NCI-H82 treated with DMSO at 0.1 percent for 48 hours (cell line): Measurements from ENCODE around the gene ZNF396.

Source experiments
- DNase-seq: peaks from one replicate; lab custom pipeline; 2025; ENCODE audit not compliant: unreplicated experiment; lab: John Stamatoyannopoulos, UW

The ZNF396 gene

GRCh38 chr18:35386600-35387100, 9.5 kb upstream of the ZNF396 start:
- peak; percentile 27 for DNase-seq

- no peak for DNase-seq
These were observed 6.0 kb upstream of the ZNF396 start for GRCh38 chr18:35383136-35383535.

GRCh38 chr18:35379421-35379820, 2.3 kb upstream of the ZNF396 start:
- no peak for DNase-seq

DNA sequence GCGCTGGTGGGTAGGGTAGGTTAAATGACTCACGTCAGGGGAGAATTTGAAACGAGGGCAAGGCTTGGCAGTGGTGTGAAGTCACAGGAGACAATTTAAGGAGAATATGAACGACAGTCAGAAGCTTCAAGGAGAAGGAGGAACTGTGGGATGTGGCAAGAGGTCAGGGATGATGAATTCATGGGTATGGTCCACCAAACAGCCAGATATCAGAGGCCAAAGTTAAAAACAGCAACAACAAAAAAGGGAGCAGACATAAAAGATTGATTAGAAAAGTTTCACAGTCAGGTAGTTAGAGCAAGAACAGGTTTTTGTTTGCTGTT, 1.4 kb upstream of the ZNF396 start:
- DNase-seq = no peak

- no peak for DNase-seq
These were observed 887 bp upstream of the ZNF396 start for GRCh38 chr18:35377875-35378573.

- DNase-seq = no peak
These were observed 770 bp downstream of the ZNF396 start for GRCh38 chr18:35376393-35376741.

- DNase-seq = no peak
These were observed 2.4 kb downstream of the ZNF396 start for GRCh38 chr18:35374708-35375107.

GRCh38 chr18:35371412-35372195, 5.5 kb downstream of the ZNF396 start:
- DNase-seq = peak; percentile 55

DNA sequence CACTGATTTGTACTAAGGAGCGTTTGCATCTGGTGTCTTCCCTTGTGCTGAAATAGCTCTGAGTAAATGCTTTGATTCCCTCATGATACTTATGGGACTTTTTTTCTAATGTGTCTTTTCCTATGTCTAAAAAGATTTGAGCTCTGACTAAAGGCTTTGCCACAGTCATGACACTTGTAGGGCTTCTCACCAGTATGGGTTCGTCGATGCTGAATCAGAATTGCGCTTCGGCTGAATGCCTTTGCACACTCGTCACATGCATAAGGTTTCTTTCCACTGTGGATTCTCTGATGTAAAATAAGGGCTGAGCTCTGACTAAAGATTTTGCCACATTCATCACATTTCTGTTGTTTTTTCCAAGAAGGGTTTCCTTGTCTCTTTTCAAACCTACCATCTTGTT, 8.0 kb downstream of the ZNF396 start:
- no peak for DNase-seq

- no peak for DNase-seq
These were observed 8.5 kb downstream of the ZNF396 start for GRCh38 chr18:35368595-35368994.

- DNase-seq = no peak
These were observed 14.6 kb downstream of the ZNF396 start for GRCh38 chr18:35362531-35362930.

- DNase-seq = no peak
These were observed 15.4 kb downstream of the ZNF396 start for GRCh38 chr18:35361570-35362321.

GRCh38 chr18:35355140-35355618, 22.0 kb downstream of the ZNF396 start:
- DNase-seq = peak; percentile 42

DNA sequence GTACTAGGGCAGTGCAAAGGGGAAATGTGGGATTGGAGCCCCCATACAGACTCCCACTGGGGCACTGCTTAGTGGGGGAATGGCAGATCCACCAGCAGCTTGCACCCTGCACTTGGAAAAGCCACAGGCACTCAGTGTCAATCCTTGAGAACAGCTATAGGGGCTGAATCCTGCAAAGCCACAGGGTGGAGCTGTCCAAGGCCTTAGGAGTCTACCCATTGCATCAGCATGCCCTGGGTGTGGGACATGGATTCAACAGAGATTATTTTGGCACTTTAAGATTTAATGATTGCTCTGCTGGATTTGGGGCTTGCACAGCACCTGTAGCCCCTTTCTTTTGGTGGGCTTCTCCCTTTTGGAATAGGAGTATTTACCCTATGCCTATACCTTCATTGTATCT, 24.4 kb downstream of the ZNF396 start:
- DNase-seq = no peak

DNA sequence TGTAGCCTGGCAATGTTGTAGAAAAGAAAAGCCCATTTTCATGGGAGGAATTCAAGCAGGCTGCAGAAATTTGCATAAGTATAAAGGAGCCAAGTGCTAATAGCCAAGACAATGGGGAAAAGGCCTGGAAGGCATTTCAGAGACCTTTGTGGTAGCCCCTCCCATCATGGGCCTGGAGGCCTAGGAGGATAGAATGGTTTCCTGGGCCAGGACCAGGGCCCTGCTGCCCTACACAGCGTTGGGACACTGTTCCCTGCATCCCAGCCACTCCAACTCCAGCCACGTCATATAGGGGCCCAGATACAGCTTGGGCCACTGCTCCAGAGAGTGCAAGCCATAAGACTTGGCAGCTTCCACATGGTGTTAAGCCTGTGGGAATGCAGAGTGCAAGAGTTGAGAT, 24.9 kb downstream of the ZNF396 start:
- no peak for DNase-seq

- DNase-seq = no peak
These were observed 29.1 kb downstream of the ZNF396 start for GRCh38 chr18:35348001-35348400.

DNA sequence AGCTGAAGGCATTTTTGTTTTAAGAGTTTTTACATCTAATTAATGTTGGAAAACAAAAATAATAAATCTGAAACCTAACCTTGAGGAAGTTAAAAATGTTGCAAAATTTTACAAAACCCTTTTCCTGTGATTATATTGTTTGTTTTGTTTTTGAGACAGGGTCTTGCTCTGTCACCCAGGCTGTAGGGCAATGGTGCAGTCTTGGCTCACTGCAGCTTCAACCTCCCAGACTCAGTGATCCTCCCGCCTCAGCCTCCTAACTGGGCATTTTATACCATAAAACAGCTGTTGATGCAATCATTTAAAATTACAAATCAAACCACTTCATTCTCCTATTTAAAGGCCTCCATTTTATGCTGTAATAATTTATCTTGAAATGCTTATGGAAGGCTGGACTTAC, 31.2 kb downstream of the ZNF396 start:
- DNase-seq = no peak

GRCh38 chr18:35345460-35345921, 31.6 kb downstream of the ZNF396 start:
- no peak for DNase-seq

DNA sequence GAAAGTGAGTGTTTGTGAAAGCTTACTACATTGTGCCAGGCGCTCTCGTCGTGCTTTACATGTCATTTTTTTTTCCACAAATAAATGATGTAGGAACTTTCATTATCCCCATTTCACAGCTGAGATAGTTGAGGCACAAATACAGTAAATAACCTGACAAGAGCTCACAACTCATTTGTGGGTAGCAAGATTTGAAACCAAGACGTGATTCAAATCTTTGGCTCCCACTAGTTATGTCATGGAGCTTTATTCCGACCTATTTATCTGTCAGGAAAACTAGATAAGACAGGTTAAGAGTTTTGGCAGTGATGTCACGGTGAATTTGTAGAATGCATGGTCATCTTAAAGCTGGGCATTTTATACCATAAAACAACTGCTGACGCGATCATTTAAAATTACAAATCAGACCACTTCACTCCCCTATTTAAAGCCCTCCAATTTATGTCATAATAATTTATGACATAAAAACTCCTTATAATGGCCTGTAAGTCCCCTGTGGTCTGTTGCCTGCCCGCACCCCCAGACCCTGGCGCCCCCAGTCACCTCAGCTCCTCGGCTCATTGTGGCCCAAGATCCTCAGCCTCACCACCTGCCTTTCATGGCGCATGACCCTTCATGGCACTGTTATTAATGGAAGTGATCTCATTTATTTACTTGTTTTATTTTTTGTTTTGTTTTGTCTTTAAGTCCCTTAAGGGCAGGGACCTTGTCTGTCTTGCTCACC, 32.2 kb downstream of the ZNF396 start:
- DNase-seq = no peak

DNA sequence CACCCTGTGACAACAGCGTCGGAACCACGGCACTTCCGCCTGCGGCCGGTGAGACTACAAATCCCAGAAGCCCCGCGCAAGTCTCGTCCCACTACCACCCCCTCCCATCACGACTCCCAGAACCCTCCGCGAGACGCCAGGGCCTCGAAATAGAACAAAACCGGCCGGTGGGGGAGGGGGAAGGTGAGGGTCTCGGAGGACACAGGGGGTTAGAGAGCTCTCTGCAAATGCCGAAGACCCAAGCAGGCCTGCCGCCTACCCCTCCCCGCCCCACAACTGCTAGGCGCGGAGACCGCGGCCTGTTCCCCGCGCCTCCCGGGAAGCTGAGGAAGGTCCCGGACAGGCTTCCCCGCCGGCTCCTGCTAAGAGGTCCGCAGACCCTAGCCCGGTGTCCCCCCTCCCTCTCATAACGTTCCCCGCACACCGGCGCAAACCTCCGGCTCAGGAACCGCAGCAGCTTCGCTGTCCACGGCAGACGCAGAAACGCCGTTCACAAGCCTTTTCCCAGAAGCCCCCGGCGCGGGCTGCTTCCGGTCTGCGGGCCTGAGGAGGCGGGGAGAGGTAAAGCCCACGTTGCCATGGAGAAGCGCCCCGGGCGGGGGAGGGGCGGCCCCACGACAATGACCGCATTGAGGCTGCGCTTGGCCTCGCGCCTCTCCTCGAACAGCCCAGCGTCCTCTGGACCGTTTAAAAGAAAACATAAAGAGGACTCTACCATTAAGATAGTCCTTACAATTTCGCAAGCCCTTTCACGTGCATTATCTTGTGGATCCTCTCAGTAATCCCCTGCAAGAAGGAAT, 33.0 kb downstream of the ZNF396 start, which contains the start of gene ZNF24:
Gene ZNF24 (minus strand): TSS at position 485 of the 800 bp plus-strand sequence. CDS start 3,770 bp downstream, outside the sequence.
- DNase-seq = peak; percentile 78
